Glomerular visceral epithelial cell (primary cell): ENCODE data around the gene CHIC2.
A peak's percentile ranks its signal among the peaks of the same experiment; 100 is the strongest.

Experiments used
- DNase-seq: peaks from one replicate; pipeline ENCODE4 v3.0.0-alpha.2; 2016; ENCODE audit errors: extremely low spot score

CHIC2 gene

GRCh38 chr4:54006755-54007154, 57.6 kb downstream of the CHIC2 start:
- no peak for DNase-seq

- DNase-seq: peak; percentile 17
Measured at GRCh38 chr4:54005475-54005874, 58.9 kb downstream of the CHIC2 start.

- no peak for DNase-seq
Measured at GRCh38 chr4:54004463-54004862, 59.9 kb downstream of the CHIC2 start.

GRCh38 chr4:54001668-54002365, 62.6 kb downstream of the CHIC2 start:
- no peak for DNase-seq

GRCh38 chr4:53997898-53998297, 66.5 kb downstream of the CHIC2 start:
- DNase-seq: peak; percentile 77

- DNase-seq: no peak
Measured at GRCh38 chr4:53994382-53995102, 69.9 kb downstream of the CHIC2 start.

GRCh38 chr4:53992785-53993184, 71.6 kb downstream of the CHIC2 start:
- no peak for DNase-seq

GRCh38 chr4:53991821-53992220, 72.6 kb downstream of the CHIC2 start:
- no peak for DNase-seq

- no peak for DNase-seq
Measured at GRCh38 chr4:53990641-53991040, 73.8 kb downstream of the CHIC2 start.

GRCh38 chr4:53987761-53988171, 76.6 kb downstream of the CHIC2 start:
- peak; percentile 55 for DNase-seq

- DNase-seq: no peak
Measured at GRCh38 chr4:53986062-53986461, 78.3 kb downstream of the CHIC2 start.

GRCh38 chr4:53981567-53981966, 82.8 kb downstream of the CHIC2 start:
- DNase-seq: no peak

- no peak for DNase-seq
Measured at GRCh38 chr4:53981066-53981465, 83.3 kb downstream of the CHIC2 start.

- DNase-seq: no peak
Measured at GRCh38 chr4:53974561-53974960, 89.8 kb downstream of the CHIC2 start.

GRCh38 chr4:53967986-53968385, 96.4 kb downstream of the CHIC2 start:
- DNase-seq: no peak

GRCh38 chr4:53963781-53964180, 100.6 kb downstream of the CHIC2 start:
- no peak for DNase-seq

- no peak for DNase-seq
Measured at GRCh38 chr4:53963336-53963735, 101.1 kb downstream of the CHIC2 start.

- DNase-seq: peak; percentile 65
Measured at GRCh38 chr4:53962516-53963225, 101.7 kb downstream of the CHIC2 start.

- no peak for DNase-seq
Measured at GRCh38 chr4:53961351-53961750, 103.1 kb downstream of the CHIC2 start.

GRCh38 chr4:53960843-53961242, 103.6 kb downstream of the CHIC2 start:
- no peak for DNase-seq
